Hematopoietic multipotent progenitor cell treated with erythropoietin and hydrocortisone succinate and interleukin-3 and kit ligand, for 6 days (in vitro differentiated cells): Measurements from ENCODE around the gene TMEM205.
"Not testable (repeated sequence)": the region's sequence is repeated elsewhere in the genome, so short reads cannot be mapped to it uniquely, and the experiment has no call there.

ENCODE experiments used
- DNase-seq: peaks from one replicate; pipeline ENCODE4 v3.0.0-alpha.2; 2015

Gene TMEM205

GRCh38 chr19:11338569-11339253 lies 7.4 kb downstream of the TMEM205 start:
- no peak for DNase-seq

GRCh38 chr19:11338121-11338520 lies 7.9 kb downstream of the TMEM205 start:
- no peak for DNase-seq

DNA sequence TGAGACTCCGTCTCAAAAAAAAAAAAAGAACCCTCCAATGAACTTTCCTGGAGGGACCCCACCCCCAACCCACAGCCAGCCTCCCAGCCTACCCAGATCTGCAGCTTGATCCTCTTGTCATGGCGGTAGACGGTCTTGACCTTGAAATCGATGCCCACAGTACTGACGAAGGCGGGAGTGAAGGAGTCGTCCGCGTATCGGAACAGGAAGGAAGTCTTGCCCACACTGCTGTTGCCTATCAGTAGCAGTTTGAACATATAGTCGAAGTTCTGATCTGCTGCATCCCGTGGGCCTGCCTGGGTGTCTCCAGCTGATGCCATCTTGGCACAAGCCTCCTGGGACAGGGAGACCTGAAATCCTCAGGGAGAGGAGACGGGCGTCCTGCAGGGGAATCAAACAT lies 9.0 kb downstream of the TMEM205 start:
- DNase-seq = peak; percentile 72

- no peak for DNase-seq
These were observed 10.5 kb downstream of the TMEM205 start for GRCh38 chr19:11335449-11336146.

GRCh38 chr19:11333838-11334237 lies 12.2 kb downstream of the TMEM205 start:
- DNase-seq = not testable (repeated sequence)

- DNase-seq = no peak
These were observed 13.2 kb downstream of the TMEM205 start for GRCh38 chr19:11332822-11333221.

DNA sequence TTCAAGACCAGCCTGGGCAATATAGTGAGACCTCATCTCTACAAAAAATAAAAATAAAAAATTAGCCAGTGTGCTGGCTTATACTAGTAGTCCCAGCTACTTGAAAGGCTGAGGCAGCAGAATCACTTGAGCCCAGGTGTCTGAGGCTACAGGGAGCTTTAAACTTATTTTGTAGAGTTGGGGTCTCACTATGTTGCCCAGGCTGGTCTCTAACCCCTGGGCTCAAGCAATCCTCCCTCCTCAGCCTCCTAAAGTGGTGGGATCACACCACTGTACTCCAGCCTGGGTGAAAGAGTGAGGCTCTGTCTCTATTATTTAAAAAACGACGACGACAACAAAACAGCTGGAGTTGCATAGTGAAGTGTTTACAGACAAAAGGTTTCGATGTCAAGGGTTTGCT lies 14.6 kb downstream of the TMEM205 start:
- DNase-seq = no peak

- no peak for DNase-seq
These were observed 15.9 kb downstream of the TMEM205 start for GRCh38 chr19:11330127-11330526.

GRCh38 chr19:11325544-11325943 lies 20.5 kb downstream of the TMEM205 start:
- no peak for DNase-seq

- DNase-seq = no peak
These were observed 21.2 kb downstream of the TMEM205 start for GRCh38 chr19:11324748-11325389.

GRCh38 chr19:11324079-11324661 lies 21.9 kb downstream of the TMEM205 start:
- peak; percentile 90 for DNase-seq

- DNase-seq = no peak
These were observed 22.4 kb downstream of the TMEM205 start for GRCh38 chr19:11323601-11324078.

GRCh38 chr19:11322269-11323024 lies 23.6 kb downstream of the TMEM205 start:
- DNase-seq = no peak

GRCh38 chr19:11321191-11322126 lies 24.6 kb downstream of the TMEM205 start:
- DNase-seq = peak; percentile 41

- DNase-seq = peak; percentile 43
These were observed 25.6 kb downstream of the TMEM205 start for GRCh38 chr19:11320278-11320995.

- no peak for DNase-seq
These were observed 39.7 kb downstream of the TMEM205 start for GRCh38 chr19:11306337-11306736.

DNA sequence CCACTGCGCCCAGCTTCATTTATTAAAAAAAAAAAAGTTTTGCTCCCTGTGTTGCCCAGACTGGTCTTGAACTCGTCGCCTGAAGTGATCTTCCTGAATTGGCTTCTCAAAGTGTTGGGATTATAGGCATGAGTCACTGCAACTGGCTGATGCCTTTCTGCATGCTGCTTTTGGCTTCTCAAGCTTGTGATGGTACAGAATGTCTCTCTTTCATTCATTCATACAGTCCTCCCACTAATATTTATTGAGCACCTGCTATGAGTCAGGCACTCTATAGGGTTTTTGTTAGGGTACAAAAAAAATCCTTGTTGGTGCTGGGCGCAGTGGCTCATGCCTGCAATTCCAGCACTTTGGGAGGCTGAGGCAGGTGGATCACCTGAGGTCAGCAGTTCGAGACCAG lies 41.1 kb downstream of the TMEM205 start:
- no peak for DNase-seq

GRCh38 chr19:11300811-11301120 lies 45.3 kb downstream of the TMEM205 start:
- no peak for DNase-seq

DNA sequence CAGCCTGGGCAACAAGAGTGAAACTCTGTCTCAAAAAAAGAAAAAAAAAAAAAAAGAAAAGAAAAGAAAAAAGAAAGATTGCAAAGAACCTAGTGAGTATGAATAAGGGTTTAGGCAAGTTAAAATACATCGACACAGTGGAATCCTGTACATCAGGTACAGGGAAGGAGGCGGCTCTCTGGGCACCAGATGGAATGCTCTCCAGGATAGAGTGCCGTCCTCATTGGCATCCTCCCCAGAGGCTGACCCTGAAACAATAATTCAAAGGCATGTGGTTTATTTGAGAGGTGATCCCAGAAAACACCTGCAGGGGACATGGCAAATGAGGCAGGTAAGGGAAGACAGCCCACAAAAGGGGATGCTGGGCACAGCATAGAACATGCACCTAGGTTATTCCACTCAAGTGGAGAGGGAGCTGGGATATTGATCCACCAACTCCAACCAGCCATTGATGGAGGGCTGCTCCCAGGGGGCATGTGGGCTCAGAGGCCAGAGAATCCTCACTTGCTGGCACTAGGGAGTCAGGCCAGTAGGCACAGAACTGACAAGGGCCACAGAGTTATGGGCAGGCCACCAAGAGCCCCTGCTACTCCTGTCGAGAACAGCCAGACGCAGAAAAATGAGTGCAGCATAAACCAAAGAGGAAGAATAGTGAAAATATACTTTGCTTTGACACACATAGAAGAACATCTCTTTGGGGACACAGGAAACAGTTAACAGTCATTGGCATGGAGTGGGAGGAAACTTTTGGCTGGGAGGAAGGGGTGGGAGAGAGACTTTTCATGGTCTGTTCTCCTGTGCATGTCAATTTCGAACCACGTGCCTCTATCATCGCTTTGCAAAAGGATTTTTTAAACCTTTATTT lies 45.9 kb downstream of the TMEM205 start:
- DNase-seq = no peak

GRCh38 chr19:11296264-11296663 lies 49.8 kb downstream of the TMEM205 start:
- peak; percentile 50 for DNase-seq
